WTC11 (cell line): ENCODE data around the gene TM9SF3. TPM values are rescaled to one million over a fixed set of nuclear protein-coding genes. Genes with fewer than 3 reads are reported as not detected.

Experiments used
- ATAC-seq: fragments of 200-7000 bp; cut with Tn5 transposase; 2 replicates; pipeline ENCODE4 v1.10.0; 2021; ENCODE audit warnings: mild to moderate bottlenecking, moderate library complexity
- CTCF ChIA-PET: fragments of 300-600 bp; sonication (Branson Sonifier 250); formaldehyde crosslinking; loops from one replicate; lab custom pipeline; 2021; ENCODE audit warnings: antibody characterized with exemption; lab: Charles Lee
- POLR2A ChIA-PET: fragments of 350-600 bp; sonication (Branson Sonifier 250); formaldehyde crosslinking; loops from one replicate; lab custom pipeline; 2021; ENCODE audit warnings: antibody characterized with exemption; lab: Charles Lee
- DNase-seq: peaks from one replicate; pipeline ENCODE4 v3.0.0; 2021; ENCODE audit warnings: low spot score
- H3K27ac Mint-ChIP-seq: 2 replicates; pipeline ENCODE4 v1.8.0; 2021; ENCODE audit warnings: mixed read lengths
- H3K27me3 Mint-ChIP-seq: 2 replicates; pipeline ENCODE4 v1.8.0; 2021; ENCODE audit warnings: low read depth, mild to moderate bottlenecking, moderate library complexity, mixed read lengths
- H3K36me3 Mint-ChIP-seq: 2 replicates; pipeline ENCODE4 v1.8.0; 2021; ENCODE audit warnings: mixed read lengths
- H3K4me1 Mint-ChIP-seq: 2 replicates; pipeline ENCODE4 v1.8.0; 2022; ENCODE audit warnings: mixed read lengths
- H3K4me3 Mint-ChIP-seq: 2 replicates; pipeline ENCODE4 v1.8.0; 2021; ENCODE audit warnings: mild to moderate bottlenecking, moderate library complexity, mixed read lengths
- H3K9me3 Mint-ChIP-seq: 2 replicates; pipeline ENCODE4 v1.8.0; 2021; ENCODE audit warnings: mixed read lengths
- CBFB ChIP-seq: sonication (generic); formaldehyde crosslinking; IDR thresholded peaks from 2 replicates; pipeline ENCODE4 v1.8.1; 2022; ENCODE audit warnings: mild to moderate bottlenecking, low read depth, missing genetic modification reagents
- CREB1 ChIP-seq: sonication (generic); formaldehyde crosslinking; IDR thresholded peaks from 2 replicates; pipeline ENCODE4 v1.8.0; 2023; ENCODE audit warnings: mild to moderate bottlenecking, missing genetic modification reagents
- FOXK1 ChIP-seq: sonication (generic); formaldehyde crosslinking; IDR thresholded peaks from 2 replicates; pipeline ENCODE4 v1.8.0; 2022; ENCODE audit warnings: mild to moderate bottlenecking, moderate library complexity, missing genetic modification reagents
- JUN ChIP-seq: sonication (generic); formaldehyde crosslinking; IDR thresholded peaks from 2 replicates; pipeline ENCODE4 v1.8.0; 2023; ENCODE audit warnings: mild to moderate bottlenecking, missing genetic modification reagents
- MXD4 ChIP-seq: fragments of 250-450 bp; sonication (Bioruptor Pico); IDR thresholded peaks from 2 replicates; pipeline ENCODE4 v1.8.0; 2021; ENCODE audit warnings: mild to moderate bottlenecking, moderate library complexity, borderline replicate concordance
- MYBL2 ChIP-seq: sonication (generic); formaldehyde crosslinking; IDR thresholded peaks from 2 replicates; pipeline ENCODE4 v1.8.1; 2023; ENCODE audit warnings: mild to moderate bottlenecking, moderate library complexity, missing genetic modification reagents
- NR2C2 ChIP-seq: sonication (generic); formaldehyde crosslinking; IDR thresholded peaks from 2 replicates; pipeline ENCODE4 v1.8.0; 2022; ENCODE audit warnings: mild to moderate bottlenecking, missing genetic modification reagents
- SMAD3 ChIP-seq: sonication (generic); formaldehyde crosslinking; IDR thresholded peaks from 2 replicates; pipeline ENCODE4 v1.8.0; 2022; ENCODE audit warnings: missing genetic modification reagents, mild to moderate bottlenecking, borderline replicate concordance
- TP53 ChIP-seq: sonication (generic); formaldehyde crosslinking; IDR thresholded peaks from 2 replicates; pipeline ENCODE4 v1.8.1; 2023; ENCODE audit warnings: mild to moderate bottlenecking, missing genetic modification reagents
- ZNF317 ChIP-seq: sonication (generic); formaldehyde crosslinking; IDR thresholded peaks from 2 replicates; pipeline ENCODE4 v1.8.1; 2023; ENCODE audit warnings: low read depth, mild to moderate bottlenecking, moderate library complexity, missing genetic modification reagents, borderline replicate concordance
- ZNF396 ChIP-seq: fragments of 250-450 bp; sonication (Bioruptor Pico); IDR thresholded peaks from 2 replicates; pipeline ENCODE4 v1.8.0; 2021; ENCODE audit warnings: mild to moderate bottlenecking, moderate library complexity, borderline replicate concordance
- ZNF423 ChIP-seq: fragments of 250-450 bp; sonication (Bioruptor Pico); IDR thresholded peaks from 2 replicates; pipeline ENCODE4 v2.1.2; 2022; ENCODE audit warnings: mild to moderate bottlenecking, moderate library complexity
- ZNF671 ChIP-seq: fragments of 250-450 bp; sonication (Bioruptor Pico); IDR thresholded peaks from 2 replicates; pipeline ENCODE4 v1.8.0; 2021; ENCODE audit warnings: mild to moderate bottlenecking
- total RNA-seq: library from RNA; stranded (reverse); gene quantifications from 3 replicates; pipeline ENCODE4 v1.2.3, GENCODE V29; 2021
- TF ChIP-seq, protein P1 (sequence below): fragments of 250-450 bp; sonication (Bioruptor Pico); IDR thresholded peaks from 2 replicates; pipeline ENCODE4 v2.1.2; 2022; ENCODE audit warnings: mild to moderate bottlenecking, moderate library complexity
- TF ChIP-seq, protein P2 (sequence below): sonication (generic); formaldehyde crosslinking; IDR thresholded peaks from 2 replicates; pipeline ENCODE4 v1.8.1; 2023; ENCODE audit warnings: mild to moderate bottlenecking, missing genetic modification reagents
- TF ChIP-seq, protein P3 (sequence below): fragments of 250-450 bp; sonication (Bioruptor Pico); IDR thresholded peaks from 2 replicates; pipeline ENCODE4 v1.9.0; 2021; ENCODE audit warnings: mild to moderate bottlenecking, borderline replicate concordance
- TF ChIP-seq, protein P4 (sequence below): sonication (generic); formaldehyde crosslinking; IDR thresholded peaks from 2 replicates; pipeline ENCODE4 v1.8.0; 2023; ENCODE audit warnings: mild to moderate bottlenecking, missing genetic modification reagents
- TF ChIP-seq, protein P5 (sequence below): sonication (generic); formaldehyde crosslinking; IDR thresholded peaks from 2 replicates; pipeline ENCODE4 v1.8.1; 2022; ENCODE audit warnings: mild to moderate bottlenecking, moderate library complexity, missing genetic modification reagents
- TF ChIP-seq, protein P6 (sequence below): sonication (generic); formaldehyde crosslinking; IDR thresholded peaks from 2 replicates; pipeline ENCODE4 v1.8.0; 2022; ENCODE audit warnings: mild to moderate bottlenecking, missing genetic modification reagents

Gene TM9SF3
- total RNA-seq, 1 experiment from 2014 or later = 116 TPM

DNA sequence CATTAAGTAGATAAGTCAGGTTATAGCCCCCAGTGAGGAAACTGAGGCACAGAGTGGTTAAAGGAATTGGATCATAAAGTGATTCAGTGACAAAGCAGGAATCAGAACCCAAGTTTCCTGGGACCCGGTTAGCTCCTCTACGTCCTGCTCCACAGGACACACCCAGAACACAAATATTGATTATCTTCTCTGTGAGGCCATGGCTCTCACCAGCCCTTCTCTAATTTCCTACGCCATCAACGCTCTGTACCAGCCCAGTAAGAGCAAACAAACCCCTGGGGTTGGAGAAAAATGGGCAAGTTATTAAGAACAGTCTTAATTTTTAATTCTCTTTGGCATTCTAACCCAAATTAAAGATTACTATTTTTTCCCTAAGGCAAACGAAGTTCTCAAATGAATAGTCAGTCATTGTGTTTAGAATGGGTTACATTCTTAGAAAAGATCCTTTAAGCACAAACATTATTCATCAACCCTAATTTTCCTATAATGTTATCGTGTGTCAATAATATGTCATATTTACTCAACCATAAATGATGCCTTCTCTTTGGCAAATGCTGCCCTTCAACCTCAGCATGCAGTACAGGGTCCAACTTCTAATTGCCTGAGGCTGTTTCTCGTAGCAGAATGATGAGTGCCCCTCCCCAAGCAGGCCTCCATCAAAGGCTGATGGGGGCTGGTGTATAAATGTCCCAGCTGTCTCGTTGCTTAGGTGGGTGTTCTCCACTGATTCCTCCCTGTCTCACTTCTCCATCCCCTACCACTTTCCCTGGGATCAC is 25.4 kb upstream of the TM9SF3 start:
- POLR2A ChIA-PET = no interaction called here
- DNase-seq = no peak
- TF ChIP-seq TP53 (CRISPR knock-in tag) (no peak), CBFB (CRISPR knock-in tag) (no peak), FOXK1 (CRISPR knock-in tag) (no peak), ZNF671 (CRISPR knock-in tag) (no peak), ZNF423 (CRISPR knock-in tag) (no peak), ZNF396 (CRISPR knock-in tag) (no peak), NR2C2 (no peak), MXD4 (CRISPR knock-in tag) (no peak)
- TF ChIP-seq, protein P1, sequence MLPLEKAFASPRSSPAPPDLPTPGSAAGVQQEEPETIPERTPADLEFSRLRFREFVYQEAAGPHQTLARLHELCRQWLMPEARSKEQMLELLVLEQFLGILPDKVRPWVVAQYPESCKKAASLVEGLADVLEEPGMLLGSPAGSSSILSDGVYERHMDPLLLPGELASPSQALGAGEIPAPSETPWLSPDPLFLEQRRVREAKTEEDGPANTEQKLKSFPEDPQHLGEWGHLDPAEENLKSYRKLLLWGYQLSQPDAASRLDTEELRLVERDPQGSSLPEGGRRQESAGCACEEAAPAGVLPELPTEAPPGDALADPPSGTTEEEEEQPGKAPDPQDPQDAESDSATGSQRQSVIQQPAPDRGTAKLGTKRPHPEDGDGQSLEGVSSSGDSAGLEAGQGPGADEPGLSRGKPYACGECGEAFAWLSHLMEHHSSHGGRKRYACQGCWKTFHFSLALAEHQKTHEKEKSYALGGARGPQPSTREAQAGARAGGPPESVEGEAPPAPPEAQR (CRISPR knock-in tag) = no peak
- TF ChIP-seq, protein P2, sequence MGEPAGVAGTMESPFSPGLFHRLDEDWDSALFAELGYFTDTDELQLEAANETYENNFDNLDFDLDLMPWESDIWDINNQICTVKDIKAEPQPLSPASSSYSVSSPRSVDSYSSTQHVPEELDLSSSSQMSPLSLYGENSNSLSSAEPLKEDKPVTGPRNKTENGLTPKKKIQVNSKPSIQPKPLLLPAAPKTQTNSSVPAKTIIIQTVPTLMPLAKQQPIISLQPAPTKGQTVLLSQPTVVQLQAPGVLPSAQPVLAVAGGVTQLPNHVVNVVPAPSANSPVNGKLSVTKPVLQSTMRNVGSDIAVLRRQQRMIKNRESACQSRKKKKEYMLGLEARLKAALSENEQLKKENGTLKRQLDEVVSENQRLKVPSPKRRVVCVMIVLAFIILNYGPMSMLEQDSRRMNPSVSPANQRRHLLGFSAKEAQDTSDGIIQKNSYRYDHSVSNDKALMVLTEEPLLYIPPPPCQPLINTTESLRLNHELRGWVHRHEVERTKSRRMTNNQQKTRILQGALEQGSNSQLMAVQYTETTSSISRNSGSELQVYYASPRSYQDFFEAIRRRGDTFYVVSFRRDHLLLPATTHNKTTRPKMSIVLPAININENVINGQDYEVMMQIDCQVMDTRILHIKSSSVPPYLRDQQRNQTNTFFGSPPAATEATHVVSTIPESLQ (CRISPR knock-in tag) = no peak
- TF ChIP-seq, protein P3, sequence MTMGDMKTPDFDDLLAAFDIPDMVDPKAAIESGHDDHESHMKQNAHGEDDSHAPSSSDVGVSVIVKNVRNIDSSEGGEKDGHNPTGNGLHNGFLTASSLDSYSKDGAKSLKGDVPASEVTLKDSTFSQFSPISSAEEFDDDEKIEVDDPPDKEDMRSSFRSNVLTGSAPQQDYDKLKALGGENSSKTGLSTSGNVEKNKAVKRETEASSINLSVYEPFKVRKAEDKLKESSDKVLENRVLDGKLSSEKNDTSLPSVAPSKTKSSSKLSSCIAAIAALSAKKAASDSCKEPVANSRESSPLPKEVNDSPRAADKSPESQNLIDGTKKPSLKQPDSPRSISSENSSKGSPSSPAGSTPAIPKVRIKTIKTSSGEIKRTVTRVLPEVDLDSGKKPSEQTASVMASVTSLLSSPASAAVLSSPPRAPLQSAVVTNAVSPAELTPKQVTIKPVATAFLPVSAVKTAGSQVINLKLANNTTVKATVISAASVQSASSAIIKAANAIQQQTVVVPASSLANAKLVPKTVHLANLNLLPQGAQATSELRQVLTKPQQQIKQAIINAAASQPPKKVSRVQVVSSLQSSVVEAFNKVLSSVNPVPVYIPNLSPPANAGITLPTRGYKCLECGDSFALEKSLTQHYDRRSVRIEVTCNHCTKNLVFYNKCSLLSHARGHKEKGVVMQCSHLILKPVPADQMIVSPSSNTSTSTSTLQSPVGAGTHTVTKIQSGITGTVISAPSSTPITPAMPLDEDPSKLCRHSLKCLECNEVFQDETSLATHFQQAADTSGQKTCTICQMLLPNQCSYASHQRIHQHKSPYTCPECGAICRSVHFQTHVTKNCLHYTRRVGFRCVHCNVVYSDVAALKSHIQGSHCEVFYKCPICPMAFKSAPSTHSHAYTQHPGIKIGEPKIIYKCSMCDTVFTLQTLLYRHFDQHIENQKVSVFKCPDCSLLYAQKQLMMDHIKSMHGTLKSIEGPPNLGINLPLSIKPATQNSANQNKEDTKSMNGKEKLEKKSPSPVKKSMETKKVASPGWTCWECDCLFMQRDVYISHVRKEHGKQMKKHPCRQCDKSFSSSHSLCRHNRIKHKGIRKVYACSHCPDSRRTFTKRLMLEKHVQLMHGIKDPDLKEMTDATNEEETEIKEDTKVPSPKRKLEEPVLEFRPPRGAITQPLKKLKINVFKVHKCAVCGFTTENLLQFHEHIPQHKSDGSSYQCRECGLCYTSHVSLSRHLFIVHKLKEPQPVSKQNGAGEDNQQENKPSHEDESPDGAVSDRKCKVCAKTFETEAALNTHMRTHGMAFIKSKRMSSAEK (CRISPR knock-in tag) = no peak
- TF ChIP-seq, protein P4, sequence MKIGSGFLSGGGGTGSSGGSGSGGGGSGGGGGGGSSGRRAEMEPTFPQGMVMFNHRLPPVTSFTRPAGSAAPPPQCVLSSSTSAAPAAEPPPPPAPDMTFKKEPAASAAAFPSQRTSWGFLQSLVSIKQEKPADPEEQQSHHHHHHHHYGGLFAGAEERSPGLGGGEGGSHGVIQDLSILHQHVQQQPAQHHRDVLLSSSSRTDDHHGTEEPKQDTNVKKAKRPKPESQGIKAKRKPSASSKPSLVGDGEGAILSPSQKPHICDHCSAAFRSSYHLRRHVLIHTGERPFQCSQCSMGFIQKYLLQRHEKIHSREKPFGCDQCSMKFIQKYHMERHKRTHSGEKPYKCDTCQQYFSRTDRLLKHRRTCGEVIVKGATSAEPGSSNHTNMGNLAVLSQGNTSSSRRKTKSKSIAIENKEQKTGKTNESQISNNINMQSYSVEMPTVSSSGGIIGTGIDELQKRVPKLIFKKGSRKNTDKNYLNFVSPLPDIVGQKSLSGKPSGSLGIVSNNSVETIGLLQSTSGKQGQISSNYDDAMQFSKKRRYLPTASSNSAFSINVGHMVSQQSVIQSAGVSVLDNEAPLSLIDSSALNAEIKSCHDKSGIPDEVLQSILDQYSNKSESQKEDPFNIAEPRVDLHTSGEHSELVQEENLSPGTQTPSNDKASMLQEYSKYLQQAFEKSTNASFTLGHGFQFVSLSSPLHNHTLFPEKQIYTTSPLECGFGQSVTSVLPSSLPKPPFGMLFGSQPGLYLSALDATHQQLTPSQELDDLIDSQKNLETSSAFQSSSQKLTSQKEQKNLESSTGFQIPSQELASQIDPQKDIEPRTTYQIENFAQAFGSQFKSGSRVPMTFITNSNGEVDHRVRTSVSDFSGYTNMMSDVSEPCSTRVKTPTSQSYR (CRISPR knock-in tag) = no peak
- TF ChIP-seq, all 79 proteins: peak for 0
- no peaks in the 10 kb centered on the region for H3K9me3 Mint-ChIP-seq
- CTCF ChIA-PET = no interaction called here
- no peaks in the 10 kb centered on the region for H3K36me3 Mint-ChIP-seq
- no peak overlapping the region for H3K27ac Mint-ChIP-seq
- no peak for ATAC-seq
- H3K4me1 Mint-ChIP-seq = peaks cover 11% of the 10 kb centered on the region
- no peak overlapping the region for H3K4me3 Mint-ChIP-seq
- no peaks in the 10 kb centered on the region for H3K27me3 Mint-ChIP-seq

DNA sequence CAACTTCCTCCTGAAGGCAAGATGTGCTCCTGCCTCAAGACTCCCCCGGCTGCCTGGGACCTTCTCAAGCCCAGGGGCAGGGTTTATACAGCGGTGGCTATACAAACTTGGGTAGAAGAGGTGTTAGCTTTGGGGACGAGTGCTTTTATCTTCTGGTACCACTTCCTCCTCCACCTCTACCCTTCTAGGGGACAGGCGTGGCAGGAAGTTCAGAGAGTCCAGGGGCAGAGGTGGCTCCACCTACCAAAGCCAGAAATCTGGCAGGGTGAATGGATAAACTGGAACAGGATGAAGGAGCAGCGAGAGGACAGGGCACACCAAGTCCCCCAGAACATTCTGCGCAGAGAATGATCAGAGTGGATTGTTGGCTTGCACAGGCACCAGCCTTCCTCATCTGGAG is 24.0 kb upstream of the TM9SF3 start:
- no peaks in the 10 kb centered on the region for H3K36me3 Mint-ChIP-seq
- CTCF ChIA-PET = no interaction called here
- H3K4me1 Mint-ChIP-seq = peaks cover 7% of the 10 kb centered on the region; the same call in 1 of the 2 replicates
- DNase-seq (no peak), ATAC-seq (no peak)
- H3K9me3 Mint-ChIP-seq = no peaks in the 10 kb centered on the region
- no peak overlapping the region for H3K4me3 Mint-ChIP-seq
- no peak overlapping the region for H3K27ac Mint-ChIP-seq
- TF ChIP-seq CREB1 (CRISPR knock-in tag) (no peak), ZNF396 (CRISPR knock-in tag) (no peak), JUN (CRISPR knock-in tag) (no peak), SMAD3 (CRISPR knock-in tag) (no peak), ZNF317 (CRISPR knock-in tag) (no peak), MYBL2 (CRISPR knock-in tag) (no peak)
- TF ChIP-seq, protein P5, sequence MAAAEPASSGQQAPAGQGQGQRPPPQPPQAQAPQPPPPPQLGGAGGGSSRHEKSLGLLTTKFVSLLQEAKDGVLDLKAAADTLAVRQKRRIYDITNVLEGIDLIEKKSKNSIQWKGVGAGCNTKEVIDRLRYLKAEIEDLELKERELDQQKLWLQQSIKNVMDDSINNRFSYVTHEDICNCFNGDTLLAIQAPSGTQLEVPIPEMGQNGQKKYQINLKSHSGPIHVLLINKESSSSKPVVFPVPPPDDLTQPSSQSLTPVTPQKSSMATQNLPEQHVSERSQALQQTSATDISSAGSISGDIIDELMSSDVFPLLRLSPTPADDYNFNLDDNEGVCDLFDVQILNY (CRISPR knock-in tag) = no peak
- TF ChIP-seq, protein P6, sequence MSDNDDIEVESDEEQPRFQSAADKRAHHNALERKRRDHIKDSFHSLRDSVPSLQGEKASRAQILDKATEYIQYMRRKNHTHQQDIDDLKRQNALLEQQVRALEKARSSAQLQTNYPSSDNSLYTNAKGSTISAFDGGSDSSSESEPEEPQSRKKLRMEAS (CRISPR knock-in tag) = no peak
- TF ChIP-seq, protein P1 (CRISPR knock-in tag) = no peak
- TF ChIP-seq, all 79 proteins: peak for 0
- no peaks in the 10 kb centered on the region for H3K27me3 Mint-ChIP-seq
- POLR2A ChIA-PET = no interaction called here
